OCI-M1 (cell line): Measurements from ENCODE around the gene GTF2F2.

ENCODE experiments used
- DNase-seq: peaks from one replicate; lab custom pipeline; 2025; lab: John Stamatoyannopoulos, UW

Gene GTF2F2

GRCh38 chr13:45333251-45333976, 213.1 kb downstream of the GTF2F2 start:
- no peak for DNase-seq
